Stimulated activated CD8-positive, alpha-beta memory T cell treated with anti-CD3 and anti-CD28 coated beads, Interleukin-4, amount 100 ng/mL, for 48 hours (primary cell): ENCODE results near the gene HOTAIR.

Source experiments
- DNase-seq: peaks from one replicate; pipeline ENCODE4 v3.0.0-alpha.2; 2020

Gene HOTAIR

DNA sequence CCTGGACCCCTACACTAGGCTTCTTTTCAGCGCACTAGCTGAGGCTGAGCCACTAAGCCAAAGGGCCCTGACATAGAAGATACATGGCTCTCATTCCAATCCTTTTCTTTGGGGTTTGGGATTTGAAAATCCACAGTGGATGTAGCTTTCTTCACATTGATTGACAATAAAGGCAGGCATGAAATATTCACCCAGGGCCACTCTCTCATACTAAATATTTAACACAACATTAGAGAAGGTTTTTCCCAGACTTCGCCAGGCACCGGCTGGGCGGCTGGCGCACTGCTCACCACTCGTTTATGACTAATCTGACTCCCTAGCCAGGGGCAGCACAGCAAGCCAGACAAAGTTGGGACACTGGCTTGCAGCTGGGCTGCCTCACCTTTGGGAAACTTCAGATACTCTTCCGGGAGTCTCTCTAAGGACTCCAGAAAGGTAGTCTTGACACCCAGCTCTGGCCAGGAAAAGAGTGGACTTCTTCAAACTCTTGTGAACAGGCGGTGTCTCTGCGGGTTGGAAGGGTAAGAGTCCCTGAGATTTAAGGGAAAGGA is 2.5 kb downstream of the HOTAIR start:
- no peak for DNase-seq

GRCh38 chr12:53971686-53972085 is 3.1 kb downstream of the HOTAIR start:
- DNase-seq = no peak

- no peak for DNase-seq
Observed at GRCh38 chr12:53971129-53971528, 3.6 kb downstream of the HOTAIR start.

GRCh38 chr12:53970451-53970850 is 4.3 kb downstream of the HOTAIR start:
- no peak for DNase-seq

- DNase-seq = no peak
Observed at GRCh38 chr12:53969588-53970259, 5.0 kb downstream of the HOTAIR start.

GRCh38 chr12:53968214-53969127 is 6.3 kb downstream of the HOTAIR start:
- no peak for DNase-seq

GRCh38 chr12:53967421-53967925 is 7.3 kb downstream of the HOTAIR start:
- DNase-seq = no peak

DNA sequence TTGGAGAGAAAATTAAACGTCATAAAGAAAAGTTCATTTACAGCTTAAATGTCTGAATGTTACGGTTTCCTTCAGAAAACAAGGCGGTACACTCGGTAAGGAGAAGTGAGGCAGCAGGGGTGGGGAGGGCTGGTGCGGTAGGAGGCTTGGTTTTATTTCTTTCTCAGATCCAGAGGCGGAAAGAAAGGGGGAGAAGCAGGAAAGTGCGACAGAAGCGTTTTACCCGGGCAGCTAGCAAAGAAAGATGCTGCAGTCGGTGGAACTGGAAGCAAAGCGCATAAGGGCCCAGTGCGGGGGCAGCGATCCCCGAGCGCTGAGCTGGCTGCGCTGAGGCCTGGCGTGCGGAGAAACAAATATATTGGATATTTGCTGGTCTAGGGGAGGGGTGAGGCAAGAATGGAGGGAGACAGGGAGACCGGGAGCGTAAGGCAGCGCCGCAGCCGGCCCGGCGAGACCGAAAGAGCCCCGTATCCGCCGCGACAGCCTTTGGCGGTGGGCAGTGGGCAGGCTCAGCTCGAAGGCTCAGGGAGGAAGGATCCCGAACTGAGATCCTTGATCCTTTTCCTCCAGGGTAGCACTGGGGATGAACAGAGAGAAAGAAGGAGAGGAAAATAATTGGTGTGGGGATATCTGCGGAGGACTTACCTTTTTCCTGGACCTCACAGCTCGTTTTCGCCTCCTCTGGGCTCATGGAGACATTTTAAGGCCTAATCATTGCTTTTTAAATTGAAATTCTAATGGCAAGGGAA is 8.2 kb downstream of the HOTAIR start:
- no peak for DNase-seq

- DNase-seq = no peak
Observed at GRCh38 chr12:53966085-53966384, 8.7 kb downstream of the HOTAIR start.

- no peak for DNase-seq
Observed at GRCh38 chr12:53965281-53966084, 9.3 kb downstream of the HOTAIR start.

DNA sequence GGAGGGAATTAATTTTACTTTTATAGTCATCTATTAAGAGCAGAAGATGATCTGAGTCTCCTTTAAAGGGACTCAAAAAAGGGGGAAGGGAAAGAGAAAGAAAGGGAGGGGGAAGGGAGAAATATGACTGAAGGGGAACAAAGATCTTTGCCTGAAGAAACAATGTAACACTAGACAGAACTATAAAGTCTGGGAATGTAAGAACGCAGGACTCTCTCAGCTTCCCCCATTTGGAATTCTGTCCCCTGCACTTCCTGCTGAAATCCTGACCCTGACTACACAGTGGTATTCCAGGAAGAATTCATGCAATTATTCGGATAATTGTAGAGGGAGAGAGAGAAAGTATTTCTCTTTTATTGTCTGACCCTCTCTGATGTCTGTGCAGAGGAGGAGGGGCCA is 10.4 kb downstream of the HOTAIR start:
- DNase-seq = no peak

- DNase-seq = no peak
Observed at GRCh38 chr12:53963434-53964314, 11.1 kb downstream of the HOTAIR start.

- no peak for DNase-seq
Observed at GRCh38 chr12:53963005-53963404, 11.7 kb downstream of the HOTAIR start.

DNA sequence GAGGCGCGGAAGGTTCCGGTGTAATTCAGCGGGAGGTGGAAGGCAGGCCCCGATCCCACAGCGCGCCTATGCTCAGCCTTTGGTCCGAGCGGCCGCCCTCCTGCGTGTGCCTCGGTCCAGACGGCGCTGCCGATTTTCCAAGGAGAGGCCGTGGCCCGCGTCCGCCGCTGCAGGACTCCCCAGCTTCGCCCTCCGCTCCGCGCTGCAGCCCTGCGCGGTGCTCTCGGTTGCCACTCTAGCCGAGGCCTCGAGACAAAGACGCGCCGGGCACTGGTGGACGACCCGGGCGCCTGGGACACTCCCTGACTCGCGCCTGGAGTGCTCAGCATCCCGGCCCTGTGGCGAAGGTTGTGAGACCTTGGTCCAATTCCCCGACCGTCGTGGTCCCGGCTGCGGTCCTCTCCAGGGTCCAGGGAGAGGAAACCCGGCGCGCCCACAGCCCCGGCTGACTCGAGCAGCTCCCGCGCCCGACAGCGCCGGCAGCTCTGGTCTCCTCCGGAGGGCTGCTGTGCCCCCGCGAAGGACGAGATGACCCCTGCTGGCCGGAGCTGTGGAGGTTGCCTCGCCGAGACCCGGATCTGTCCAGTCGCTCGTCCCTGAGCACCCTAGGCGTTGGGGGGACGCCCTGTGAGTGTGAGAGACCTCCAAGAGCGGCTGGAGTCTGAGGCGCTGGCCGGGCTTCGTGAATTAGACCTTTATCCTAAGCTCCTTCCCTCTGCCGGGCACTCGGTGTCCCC is 13.6 kb downstream of the HOTAIR start:
- no peak for DNase-seq

DNA sequence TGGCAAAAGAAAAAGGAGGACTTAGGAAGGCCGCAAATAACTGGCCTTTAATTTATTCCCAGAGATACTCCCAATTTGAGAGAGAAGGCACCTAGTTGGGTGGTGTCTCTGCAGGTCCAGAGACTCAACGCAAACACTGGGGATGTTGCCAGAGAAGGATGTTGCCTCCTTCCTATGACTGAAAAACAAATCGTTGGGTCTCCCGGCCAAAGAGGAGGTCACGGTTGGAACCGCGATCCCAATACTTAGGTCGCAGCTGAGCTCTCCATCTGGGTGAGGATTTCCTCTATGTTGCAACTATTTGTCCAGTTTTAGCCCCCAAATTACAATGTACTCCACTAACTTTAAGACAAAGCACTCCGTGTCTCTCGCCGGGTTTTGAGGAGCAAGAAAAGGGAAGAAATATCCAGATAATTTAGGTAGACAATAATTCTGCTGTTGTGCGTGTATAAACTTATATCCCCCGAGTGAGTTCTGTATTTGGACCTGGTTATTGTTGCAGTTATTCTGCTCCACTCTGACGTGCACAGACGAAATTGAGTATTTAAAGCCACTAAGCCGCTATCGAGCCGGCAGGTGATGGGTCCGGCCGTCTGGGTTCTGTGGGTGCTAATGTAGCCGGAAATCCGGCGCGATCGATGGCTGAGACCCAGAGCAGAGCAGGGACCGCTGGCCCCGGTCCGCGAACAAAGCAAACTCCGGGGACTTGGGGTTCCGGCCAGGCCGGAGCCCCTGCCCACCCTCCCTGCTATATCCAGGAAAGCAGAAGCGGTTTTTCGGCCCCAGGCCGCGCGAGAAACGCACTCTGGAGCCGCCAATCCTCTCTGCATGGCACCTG is 14.3 kb downstream of the HOTAIR start:
- no peak for DNase-seq

GRCh38 chr12:53959314-53959713 is 15.4 kb downstream of the HOTAIR start:
- DNase-seq = no peak

DNA sequence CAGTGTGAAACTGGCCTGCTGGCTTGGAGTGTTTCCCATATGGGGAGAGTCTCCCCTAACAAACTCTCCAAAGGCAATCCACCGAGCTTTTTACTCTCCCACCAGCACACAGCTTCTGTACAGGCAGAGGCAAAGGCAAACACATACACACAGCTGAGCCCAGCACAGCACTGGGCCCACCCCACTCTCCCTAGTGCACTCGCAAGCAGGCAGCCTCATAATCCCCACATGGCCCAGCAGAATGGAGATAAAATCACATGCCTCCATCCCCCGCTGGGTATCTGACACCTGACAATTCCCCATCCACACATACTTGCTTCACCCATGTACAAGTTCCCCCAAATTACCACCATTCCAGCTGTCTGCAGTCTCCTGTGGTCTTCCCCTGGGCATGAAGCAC is 16.6 kb downstream of the HOTAIR start:
- DNase-seq = no peak

DNA sequence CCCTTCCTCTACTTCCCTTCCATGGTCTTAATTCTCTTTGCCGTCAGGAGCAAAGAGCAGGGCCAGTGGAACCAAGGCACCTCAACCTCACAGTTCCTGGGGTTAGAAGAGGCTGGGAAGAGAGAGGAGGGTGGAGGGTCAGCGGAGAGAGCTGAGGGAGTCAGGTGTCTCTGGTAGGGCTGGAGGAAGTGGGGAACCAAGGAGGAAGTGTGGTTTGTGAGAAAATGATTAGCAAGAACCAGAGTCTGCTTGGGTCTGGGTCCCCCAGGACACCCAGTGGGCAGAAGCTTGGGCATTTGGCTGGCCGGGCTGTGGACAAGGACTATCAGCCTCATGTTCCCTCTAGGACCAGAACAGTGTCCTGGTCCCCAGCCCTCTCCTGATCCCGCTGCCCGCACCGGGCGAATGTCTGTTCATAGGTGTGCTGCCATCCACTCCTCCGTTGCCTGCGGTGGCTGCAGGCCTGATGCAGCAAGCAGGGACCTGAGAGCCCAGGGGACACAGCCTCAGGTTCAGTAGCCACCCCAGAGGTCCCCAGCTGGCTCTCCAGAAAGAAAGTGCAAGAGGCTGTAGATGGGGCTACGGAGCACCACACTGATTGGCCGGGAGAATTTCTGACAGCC is 17.7 kb downstream of the HOTAIR start:
- DNase-seq = no peak

GRCh38 chr12:53956251-53956887 is 18.4 kb downstream of the HOTAIR start:
- no peak for DNase-seq
